SK-N-SH (cell line): ENCODE measurements around the gene APOLD1. TPM values are rescaled to one million over a fixed set of nuclear protein-coding genes. Genes with fewer than 3 reads are reported as not detected.

Source experiments
- CTCF ChIA-PET: fragments of 300-600, 350-600 bp; formaldehyde crosslinking; extraction: SDS; loops from one replicate; lab custom pipeline; 2021; lab: Yijun Ruan, JAX
- POLR2A ChIA-PET: fragments of 350-600 bp; sonication (Branson Sonifier 250); formaldehyde crosslinking; extraction: SDS; loops from one replicate; lab custom pipeline; 2020; ENCODE audit warnings: antibody characterized with exemption, inconsistent platforms; lab: Yijun Ruan, JAX
- DNase-seq: peaks from one replicate; pipeline ENCODE4 v3.0.0; 2012
- H2AFZ ChIP-seq: fragments of 200-600 bp; sonication (generic); 2 replicates; pipeline ENCODE4 v1.8.1; 2016; ENCODE audit warnings: antibody characterized with exemption, mild to moderate bottlenecking, low read depth
- H3F3A ChIP-seq: fragments of 200-600 bp; sonication (generic); replicated peaks from 2 replicates; pipeline ENCODE3; 2016; ENCODE audit warnings: antibody characterized with exemption, mild to moderate bottlenecking; ENCODE audit not compliant: insufficient read depth
- H3K27ac ChIP-seq, 2 experiments: fragments of 200-500 bp in 1 of 2; fragments of 200-600 bp in 1 of 2; sonication (Bioruptor generic) in 1 of 2; sonication (generic), shearing (Covaris generic) in 1 of 2; 2 replicates each; pipeline versions ENCODE4 v1.5.1 to v1.6.1; 2014 to 2016; ENCODE audit warnings: low read depth in 2 of 2, inconsistent platforms in 1 of 2, low read length in 1 of 2, mild to moderate bottlenecking in 1 of 2, mixed read lengths in 1 of 2
- H3K27me3 ChIP-seq: fragments of 200-600 bp; sonication (generic), shearing (Covaris generic); 2 replicates; pipeline ENCODE4 v1.6.1; 2016; ENCODE audit warnings: mixed run types; ENCODE audit not compliant: insufficient read depth
- H3K36me3 ChIP-seq, 2 experiments: fragments of 200-500 bp in 1 of 2; fragments of 200-600 bp in 1 of 2; sonication (Bioruptor generic) in 1 of 2; sonication (generic) in 1 of 2; replicated peaks in 1 of 2; 2 replicates each; pipeline versions ENCODE3 to v1.5.1; 2014 to 2016; ENCODE audit warnings: low read length in 1 of 2, mild to moderate bottlenecking in 1 of 2; ENCODE audit not compliant: insufficient read depth in 2 of 2, control insufficient read depth in 1 of 2
- H3K4me1 ChIP-seq, 2 experiments: fragments of 200-500 bp in 1 of 2; fragments of 200-600 bp in 1 of 2; sonication (Bioruptor generic) in 1 of 2; sonication (generic), shearing (Covaris generic) in 1 of 2; 2 replicates each; pipeline versions ENCODE4 v1.5.1 to v1.6.1; 2014 to 2016; ENCODE audit warnings: low read depth in 1 of 2, low read length in 1 of 2, mixed run types in 1 of 2; ENCODE audit not compliant: insufficient read depth in 2 of 2, control insufficient read depth in 1 of 2
- H3K4me2 ChIP-seq: fragments of 200-600 bp; sonication (generic), shearing (Covaris generic); 2 replicates; pipeline ENCODE4 v1.6.1; 2017; ENCODE audit warnings: mixed run types
- H3K4me3 ChIP-seq, 2 experiments: fragments of 200-500 bp in 1 of 2; fragments of 200-600 bp in 1 of 2; sonication (Bioruptor generic) in 1 of 2; sonication (generic), shearing (Covaris generic) in 1 of 2; 2 replicates each; pipeline versions ENCODE4 v1.5.1 to v1.8.1; 2014 to 2016; ENCODE audit warnings: low read depth in 2 of 2, inconsistent platforms in 1 of 2, low read length in 1 of 2, mild to moderate bottlenecking in 1 of 2, mixed read lengths in 1 of 2, moderate library complexity in 1 of 2
- H3K79me2 ChIP-seq: fragments of 200-600 bp; sonication (generic); 2 replicates; pipeline ENCODE4 v1.8.1; 2017; ENCODE audit warnings: mild to moderate bottlenecking; ENCODE audit not compliant: insufficient read depth
- H3K9ac ChIP-seq: fragments of 200-600 bp; sonication (generic); 2 replicates; pipeline ENCODE4 v1.6.1; 2017; ENCODE audit warnings: mixed run types
- H3K9me2 ChIP-seq: fragments of 200-600 bp; sonication (generic); 2 replicates; pipeline ENCODE4 v1.6.1; 2017; ENCODE audit warnings: mixed run types
- H3K9me3 ChIP-seq: fragments of 200-600 bp; sonication (generic); 2 replicates; pipeline ENCODE4 v1.6.1; 2017; ENCODE audit warnings: mixed run types, mild to moderate bottlenecking, moderate library complexity
- H4K20me1 ChIP-seq: fragments of 200-600 bp; sonication (generic); 2 replicates; pipeline ENCODE4 v1.6.1; 2017; ENCODE audit warnings: mild to moderate bottlenecking, mixed run types; ENCODE audit not compliant: insufficient read depth
- ELF1 ChIP-seq: IDR thresholded peaks from 2 replicates; pipeline ENCODE4 v1.4.0; 2012
- EP300 ChIP-seq, 2 experiments: IDR thresholded peaks; 2 replicates each; pipeline versions ENCODE4 v1.4.0 to v1.6.1; 2012; ENCODE audit warnings: borderline replicate concordance in 1 of 2, low read depth in 1 of 2, low read length in 1 of 2
- EZH2phosphoT487 ChIP-seq: fragments of 200-600 bp; sonication (generic); IDR thresholded peaks from 2 replicates; pipeline ENCODE4 v1.6.1; 2017; ENCODE audit warnings: low read depth, mixed run types, mild to moderate bottlenecking, antibody characterized with exemption, moderate library complexity, borderline replicate concordance
- FOXJ3 ChIP-seq: sonication (generic); formaldehyde crosslinking; IDR thresholded peaks from 2 replicates; pipeline ENCODE4 v1.5.1; 2020; ENCODE audit warnings: mild to moderate bottlenecking, missing genetic modification reagents
- GATA2 ChIP-seq: sonication (generic); formaldehyde crosslinking; IDR thresholded peaks from 2 replicates; pipeline ENCODE4 v1.5.0; 2020; ENCODE audit warnings: mild to moderate bottlenecking, missing genetic modification reagents
- IRF3 ChIP-seq: fragments of 150-350 bp; IDR thresholded peaks from 2 replicates; pipeline ENCODE4 v1.6.1; 2016; ENCODE audit warnings: mild to moderate bottlenecking, low read depth, low read length
- JUND ChIP-seq: IDR thresholded peaks from 2 replicates; pipeline ENCODE4 v1.4.0; 2012
- MXI1 ChIP-seq: IDR thresholded peaks from 2 replicates; pipeline ENCODE4 v1.6.1; 2012; ENCODE audit warnings: mild to moderate bottlenecking, low read depth, low read length, improper control_type of control experiment
- NFIC ChIP-seq: IDR thresholded peaks from 2 replicates; pipeline ENCODE4 v1.4.0; 2012; ENCODE audit warnings: borderline replicate concordance
- PBX3 ChIP-seq: IDR thresholded peaks from 2 replicates; pipeline ENCODE4; 2012
- POLR2AphosphoS5 ChIP-seq: IDR thresholded peaks from 2 replicates; pipeline ENCODE4 v1.6.1; 2012; ENCODE audit warnings: low read depth, low read length
- RAD21 ChIP-seq: IDR thresholded peaks from 2 replicates; pipeline ENCODE4 v1.6.1; 2012; ENCODE audit warnings: mild to moderate bottlenecking, low read length
- REST ChIP-seq: IDR thresholded peaks from 2 replicates; pipeline ENCODE4 v1.6.1; 2012; ENCODE audit warnings: mild to moderate bottlenecking, low read depth, low read length, moderate library complexity
- RFX5 ChIP-seq: IDR thresholded peaks from 2 replicates; pipeline ENCODE4 v1.6.1; 2012; ENCODE audit warnings: mild to moderate bottlenecking, improper control_type of control experiment, low read length
- TCF12 ChIP-seq: IDR thresholded peaks from 2 replicates; pipeline ENCODE4 v1.4.0; 2012
- TEAD4 ChIP-seq: IDR thresholded peaks from 2 replicates; pipeline ENCODE4 v1.4.0; 2012; ENCODE audit warnings: mild to moderate bottlenecking, borderline replicate concordance; ENCODE audit not compliant: insufficient read depth
- USF1 ChIP-seq: IDR thresholded peaks from 2 replicates; pipeline ENCODE4 v1.4.0; 2012; ENCODE audit warnings: low read depth, borderline replicate concordance
- YY1 ChIP-seq: IDR thresholded peaks from 2 replicates; pipeline ENCODE4 v1.4.0; 2012; ENCODE audit warnings: low read depth, mild to moderate bottlenecking
- ZBTB33 ChIP-seq: IDR thresholded peaks from 2 replicates; pipeline ENCODE4 v1.4.0; 2012; ENCODE audit warnings: low read depth, borderline replicate concordance
- WGBS: methylation state at CpG from one replicate; pipeline ENCODE4 v1.1.6; 2017; ENCODE audit warnings: low lambda C conversion rate; 5-methylcytosine and 5-hydroxymethylcytosine counted together
- polyA plus RNA-seq, 3 experiments: library from polyadenylated mRNA; depleted of rRNA; stranded (reverse); fragments of >200 nt; gene quantifications; 2 replicates each; pipeline ENCODE4 v1.2.3, GENCODE V29; 2012

Gene APOLD1
- polyA plus RNA-seq, 1 of the 3 experiments (the other 2 are of a cell fraction), result 1.7 TPM

- no peak for TF ChIP-seq REST
- no peak for TF ChIP-seq ELF1
- TF ChIP-seq NFIC, result peak; percentile 20; the same call in 1 of the 2 replicates
- no peak for TF ChIP-seq POLR2AphosphoS5
- TF ChIP-seq TCF12, result peak; percentile 66
- no peak for TF ChIP-seq RAD21
- no peak; the same call in 1 of the 2 replicates for TF ChIP-seq TEAD4
- TF ChIP-seq IRF3, result no peak
Observed at GRCh38 chr12:12804432-12804886, 19.0 kb downstream of the APOLD1 start (continued).

- Histone ChIP-seq H3K4me2 (no peak overlapping the region), H2AFZ (no peak overlapping the region), H3K4me3 (no peak overlapping the region), H3K4me1 (peaks cover 4 to 28% of the 10 kb centered on the region in 2 experiments; a peak in 2 of 4 replicates), H3K27me3 (no peaks in the 10 kb centered on the region), H4K20me1 (no peaks in the 10 kb centered on the region), H3K9ac (no peak overlapping the region), H3F3A (peaks cover 30% of the 10 kb centered on the region), H3K9me2 (no peaks in the 10 kb centered on the region), H3K36me3 (no peaks in the 10 kb centered on the region), H3K9me3 (no peaks in the 10 kb centered on the region), H3K27ac (no peak overlapping the region), H3K79me2 (no peaks in the 10 kb centered on the region)
- WGBS, result 89% methylated on average over 8 of the region's 8 CpGs
- CTCF ChIA-PET, result interaction anchor here (1.3 kb wide), 1 partner anchor 13 kb away, joined by 3 read pairs; no protein-coding TSS in a partner anchor
- DNase-seq, result no peak
- TF ChIP-seq EZH2phosphoT487, result no peak
- TF ChIP-seq JUND, result no peak
- TF ChIP-seq USF1, result no peak
- TF ChIP-seq FOXJ3 (CRISPR knock-in tag), result no peak
- TF ChIP-seq IRF3, result no peak
- no peak for TF ChIP-seq EP300 (IDR thresholded peaks at IDR 0.05; ENCODE audit: borderline replicate concordance in 1 of 2, low read depth in 1 of 2, low read length in 1 of 2)
- no peak for TF ChIP-seq TCF12
- no peak for TF ChIP-seq PBX3
- no peak for TF ChIP-seq GATA2 (CRISPR knock-in tag)
- no peak for TF ChIP-seq MXI1
- no peak for TF ChIP-seq YY1
- TF ChIP-seq ZBTB33, result no peak
- TF ChIP-seq NFIC, result no peak
- TF ChIP-seq RFX5, result no peak
- TF ChIP-seq ELF1, result no peak
- POLR2A ChIA-PET, result no interaction called here
Observed at GRCh38 chr12:12806784-12807516, 21.5 kb downstream of the APOLD1 start.
